ENCODE data around the gene SUMO4.

The SUMO4 gene

DNA sequence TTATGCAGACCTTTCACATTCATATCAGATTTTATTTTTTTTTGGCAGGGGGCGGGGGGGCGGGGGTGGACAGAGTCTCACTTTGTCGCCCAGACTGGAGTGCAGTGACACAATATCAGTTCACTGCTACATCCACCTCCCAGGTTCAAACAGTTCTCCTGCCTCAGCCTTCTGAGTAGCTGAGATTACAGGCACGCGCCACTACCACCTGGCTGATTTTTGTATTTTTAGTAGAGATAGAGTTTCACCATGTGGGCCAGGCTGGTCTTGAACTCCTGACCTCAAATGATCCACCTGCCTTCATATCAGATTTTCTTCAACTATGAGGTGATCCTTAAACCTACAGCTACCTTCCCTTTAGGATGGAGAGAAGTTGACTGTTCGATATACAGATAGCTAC lies 8.0 kb upstream of the SUMO4 start:
- DNase-seq: no peak

GRCh38 chr6:149392535-149392934 lies 7.5 kb upstream of the SUMO4 start:
- DNase-seq: no peak

GRCh38 chr6:149393002-149393679 lies 6.9 kb upstream of the SUMO4 start:
- no peak for DNase-seq

DNA sequence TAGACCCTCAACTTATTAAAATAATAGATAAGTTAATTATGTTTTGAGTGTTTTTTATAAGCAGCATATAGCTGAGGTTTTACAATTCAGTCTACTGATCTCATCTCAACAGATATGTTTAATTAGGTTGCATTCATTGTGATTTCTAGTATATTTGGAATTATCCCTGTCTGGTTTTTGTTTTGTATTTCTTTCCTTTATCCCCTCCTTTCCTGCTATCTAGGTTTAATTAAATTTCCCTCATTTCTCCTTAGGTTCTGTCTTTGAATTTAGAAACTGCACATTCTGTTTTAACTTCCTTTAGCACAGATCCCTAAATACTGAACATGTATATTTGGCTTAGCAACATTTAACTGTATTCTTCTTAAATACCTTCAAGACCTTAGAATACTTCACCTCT lies 4.9 kb upstream of the SUMO4 start:
- no peak for DNase-seq

GRCh38 chr6:149397384-149397783 lies 2.7 kb upstream of the SUMO4 start:
- DNase-seq: no peak

GRCh38 chr6:149403534-149403933 lies 3.5 kb downstream of the SUMO4 start:
- DNase-seq: no peak

DNA sequence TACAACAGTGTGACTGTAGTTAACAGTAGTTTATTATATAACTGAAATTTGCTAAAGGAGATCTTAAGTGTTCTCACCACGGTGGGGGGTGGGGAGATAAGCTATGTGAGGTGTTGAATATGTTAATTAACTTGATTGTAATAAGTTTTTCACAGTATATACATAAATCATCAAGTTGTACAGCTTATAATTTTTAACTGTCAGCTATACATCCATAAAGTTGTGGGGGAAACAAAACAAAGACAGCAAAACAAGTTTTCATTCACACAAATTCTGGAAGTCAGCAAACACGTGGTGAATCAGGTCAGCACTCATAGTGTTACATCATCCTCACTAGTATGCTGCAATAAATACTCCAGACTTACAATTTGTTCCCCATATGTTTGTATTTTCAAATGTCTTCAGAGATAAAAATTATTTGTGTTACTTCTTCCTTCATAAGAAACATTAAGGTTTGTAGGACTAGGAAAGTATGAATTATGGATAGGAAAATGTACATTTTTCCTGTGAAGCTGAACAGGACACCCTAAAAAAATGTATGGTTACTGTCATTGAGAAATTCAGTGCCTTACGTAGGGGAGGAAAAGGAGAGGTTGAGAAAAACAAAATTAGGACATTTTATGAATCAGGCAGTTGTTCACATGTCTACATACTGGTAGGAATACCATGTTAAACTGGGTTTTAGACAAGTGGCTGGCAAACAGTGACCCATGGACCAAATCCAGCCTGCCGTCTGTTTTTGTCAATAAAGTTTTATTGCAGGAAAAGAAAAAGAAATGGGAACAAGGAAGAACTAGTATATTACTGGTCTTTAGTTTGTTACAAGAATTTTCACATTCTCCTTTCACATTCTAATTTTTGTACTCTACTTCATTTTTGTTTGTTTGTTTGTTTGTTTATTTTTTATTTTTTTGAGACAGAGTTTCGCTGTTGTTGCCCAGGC lies 6.0 kb downstream of the SUMO4 start:
- no peak for DNase-seq

DNA sequence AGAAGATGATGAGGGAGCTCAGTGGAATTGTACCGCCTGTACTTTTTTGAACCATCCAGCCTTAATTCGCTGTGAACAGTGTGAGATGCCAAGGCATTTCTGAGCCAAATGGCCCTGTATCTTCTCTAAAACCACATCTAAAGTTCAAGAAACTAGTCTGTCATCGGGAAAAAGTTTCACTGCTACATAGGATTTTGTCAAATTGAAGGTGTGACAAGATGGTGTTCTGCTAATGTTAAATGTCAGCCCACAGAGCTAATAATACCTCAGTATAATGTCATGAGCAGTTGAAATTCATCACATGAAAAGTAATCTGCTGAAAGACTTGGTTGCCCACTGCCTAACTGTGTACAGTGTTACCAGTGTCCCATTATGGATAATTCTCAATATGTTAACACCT lies 9.6 kb downstream of the SUMO4 start:
- no peak for DNase-seq

GRCh38 chr6:149410557-149410956 lies 10.5 kb downstream of the SUMO4 start:
- DNase-seq: no peak

GRCh38 chr6:149414009-149414408 lies 13.9 kb downstream of the SUMO4 start:
- DNase-seq: no peak

DNA sequence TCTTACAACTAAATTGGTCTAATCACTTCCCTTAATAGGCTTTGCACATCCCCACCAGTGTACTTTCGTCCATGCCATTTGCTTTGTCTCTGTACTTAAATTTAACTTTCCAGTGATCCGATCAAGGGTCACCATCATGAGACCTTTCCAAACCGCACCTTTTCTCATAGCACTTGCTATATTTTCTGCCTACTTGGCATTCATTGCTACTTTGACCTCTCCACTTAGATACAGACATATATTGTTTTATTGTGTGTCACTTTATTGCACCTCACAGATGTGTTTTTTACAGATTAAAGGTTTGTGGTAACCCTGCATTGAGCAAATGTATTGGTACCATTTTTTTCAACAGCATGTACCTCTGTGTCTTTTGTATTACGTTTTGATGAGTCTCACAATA lies 14.8 kb downstream of the SUMO4 start:
- DNase-seq: no peak

DNA sequence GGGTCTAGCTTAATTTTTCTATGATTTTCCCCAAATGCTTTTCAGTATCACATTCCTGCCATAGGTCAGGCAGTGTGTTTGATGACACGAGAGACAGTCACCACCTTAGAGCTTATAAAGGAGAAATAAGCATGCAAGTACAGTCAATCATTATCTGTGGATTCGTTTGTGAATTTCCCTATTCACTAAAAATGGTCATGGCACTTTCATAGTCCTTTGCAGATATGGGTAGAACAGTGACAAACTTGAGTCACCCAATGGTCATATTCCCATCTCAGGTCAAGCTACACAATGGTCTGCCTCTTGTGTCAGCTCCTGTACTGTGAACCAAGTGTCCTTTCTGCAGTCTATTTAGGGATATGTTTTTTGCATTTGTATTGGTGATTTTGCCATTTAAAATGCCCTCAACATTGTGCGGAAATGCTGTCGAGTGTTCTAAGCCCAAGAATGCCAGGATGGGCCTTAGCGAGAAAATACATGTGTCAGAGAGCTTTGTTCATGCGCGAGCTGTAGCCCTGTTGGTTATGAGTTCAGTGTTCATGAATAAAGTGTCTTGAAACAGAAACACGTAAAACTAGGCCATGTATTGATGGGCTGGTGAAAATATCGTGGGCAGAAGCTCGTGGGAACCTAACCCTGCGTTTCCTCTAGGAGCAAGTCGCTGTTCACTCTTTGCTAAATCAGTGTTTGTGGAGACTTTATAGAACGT lies 19.8 kb downstream of the SUMO4 start:
- no peak for DNase-seq

GRCh38 chr6:149421132-149421531 lies 21.1 kb downstream of the SUMO4 start:
- no peak for DNase-seq

- DNase-seq: no peak
These were observed 22.5 kb downstream of the SUMO4 start for GRCh38 chr6:149422581-149422980.

GRCh38 chr6:149423964-149424440 lies 23.9 kb downstream of the SUMO4 start:
- no peak for DNase-seq

- no peak for DNase-seq
These were observed 25.2 kb downstream of the SUMO4 start for GRCh38 chr6:149425224-149425623.

GRCh38 chr6:149425754-149426153 lies 25.7 kb downstream of the SUMO4 start:
- DNase-seq: no peak

DNA sequence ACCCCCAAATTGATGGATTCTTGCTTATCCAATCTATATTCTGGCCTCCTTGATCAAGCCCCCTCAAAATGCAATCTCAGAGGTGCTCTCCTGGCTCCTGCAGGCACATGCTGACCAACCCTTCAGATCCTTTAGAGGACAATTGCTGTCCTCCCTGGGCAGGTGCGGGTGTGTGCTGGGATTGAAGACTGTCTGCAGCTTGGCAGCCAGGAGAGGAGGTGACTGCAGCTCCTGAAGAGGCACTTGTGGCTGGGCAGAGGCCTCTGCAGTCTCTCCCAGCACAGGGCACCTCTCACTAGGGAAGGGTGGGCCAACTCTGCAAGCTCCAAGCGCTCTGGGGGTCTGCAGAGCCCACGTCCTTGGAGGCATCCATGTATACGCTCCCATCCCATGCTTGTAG lies 28.5 kb downstream of the SUMO4 start:
- no peak for DNase-seq

DNA sequence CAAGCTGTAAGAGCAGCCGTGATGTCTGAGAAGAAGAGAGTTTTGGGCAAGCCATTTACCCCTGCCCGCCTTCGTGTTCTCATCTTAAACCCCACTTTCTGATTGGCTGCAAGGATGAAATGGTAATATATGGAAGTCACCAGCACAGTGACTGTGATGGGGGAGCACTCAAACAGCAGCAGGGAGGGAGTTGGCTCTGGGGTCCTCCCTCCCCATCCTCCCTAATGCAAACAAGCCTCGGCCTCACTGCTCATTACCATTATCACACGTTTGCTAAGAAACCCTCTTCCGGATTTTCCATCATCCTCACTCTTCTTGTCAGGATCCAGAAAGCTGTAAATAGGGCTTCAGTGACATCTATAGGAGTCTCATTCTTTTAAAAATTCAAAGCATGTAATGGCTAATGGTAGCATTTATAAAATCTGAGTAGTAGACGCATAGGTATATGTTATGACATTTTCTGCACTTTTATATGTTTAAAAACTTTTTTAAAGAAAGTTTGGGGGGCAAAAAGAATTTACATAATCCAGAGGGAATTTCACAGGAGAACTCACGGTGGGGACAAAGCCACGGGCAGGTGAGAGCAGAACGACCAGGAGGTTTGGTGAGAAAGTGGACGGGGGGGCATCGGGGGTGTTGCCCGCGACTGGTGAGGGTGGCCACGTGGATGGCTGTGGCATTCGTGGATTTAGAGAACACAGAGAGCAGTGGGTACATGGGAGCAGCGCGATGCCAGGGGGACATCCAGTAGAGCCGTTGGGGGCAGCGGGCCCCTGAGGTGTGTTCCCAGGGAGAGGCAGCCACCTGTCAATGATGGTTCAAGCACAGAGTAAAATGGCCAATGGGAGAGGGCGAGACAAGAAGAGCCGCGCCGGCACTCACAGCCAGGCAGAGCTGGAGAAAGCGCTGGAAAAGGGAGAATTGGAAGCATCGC lies 29.6 kb downstream of the SUMO4 start:
- DNase-seq: no peak

GRCh38 chr6:149431905-149432775 lies 32.1 kb downstream of the SUMO4 start:
- peak; percentile 98 for DNase-seq

GRCh38 chr6:149433405-149433804 lies 33.3 kb downstream of the SUMO4 start:
- DNase-seq: peak; percentile 43

Data from activated CD8-positive, alpha-beta memory T cell treated with anti-CD3 and anti-CD28 coated beads for 24 hours (primary cell).